A673 (cell line): ENCODE results near the gene PRKAG2.

Experiments used
- EZH2 ChIP-seq: fragments of 200-600 bp; sonication (generic); IDR thresholded peaks from 2 replicates; pipeline ENCODE4 v1.6.1; 2017; ENCODE audit warnings: borderline replicate concordance, low read depth, mild to moderate bottlenecking, mixed read lengths, antibody characterized with exemption, low read length; ENCODE audit not compliant: poor library complexity, severe bottlenecking
- TF ChIP-seq, protein P1 (sequence below): fragments of 300-800, 200-600 bp; sonication (generic); conservative IDR thresholded peaks from 2 replicates; pipeline ENCODE4 v1.5.1; 2017; ENCODE audit warnings: low read depth, mild to moderate bottlenecking, antibody characterized with exemption, low read length, moderate library complexity, mixed read lengths

DNA sequence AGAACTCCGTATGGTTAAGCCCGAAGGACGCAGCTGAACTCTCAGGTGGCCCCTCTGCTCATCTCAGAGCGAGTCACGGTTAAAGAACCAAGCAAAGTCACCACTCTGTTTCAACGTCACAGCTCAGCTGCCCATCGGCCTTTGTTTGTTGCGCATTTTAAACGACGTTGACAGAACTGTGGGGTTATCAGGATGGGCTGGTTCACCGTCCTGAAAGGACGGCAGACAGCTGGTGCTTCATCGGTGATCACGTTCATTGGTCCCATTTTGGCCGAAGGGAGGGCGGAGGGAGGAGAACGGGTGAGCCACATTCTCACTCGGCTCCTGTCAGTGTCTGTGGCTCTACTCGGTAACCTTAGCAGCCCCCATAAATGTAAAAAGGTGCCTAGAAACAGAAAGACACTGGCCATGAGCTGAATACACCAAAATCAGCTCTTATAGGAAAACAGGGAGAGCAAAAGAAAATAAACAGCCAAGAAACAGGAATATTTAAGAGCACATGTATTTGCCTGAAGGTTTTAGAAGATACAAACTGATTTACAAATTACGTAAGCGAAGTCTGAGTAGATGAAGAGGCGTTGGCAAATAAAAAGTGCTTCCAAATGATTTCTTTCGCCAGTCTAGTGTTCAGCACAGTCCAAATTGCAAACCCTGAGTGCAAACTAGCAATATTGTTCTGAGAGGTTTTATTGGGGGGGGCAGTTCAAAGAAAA is 8.4 kb downstream of the PRKAG2 start:
- TF ChIP-seq, protein P1, sequence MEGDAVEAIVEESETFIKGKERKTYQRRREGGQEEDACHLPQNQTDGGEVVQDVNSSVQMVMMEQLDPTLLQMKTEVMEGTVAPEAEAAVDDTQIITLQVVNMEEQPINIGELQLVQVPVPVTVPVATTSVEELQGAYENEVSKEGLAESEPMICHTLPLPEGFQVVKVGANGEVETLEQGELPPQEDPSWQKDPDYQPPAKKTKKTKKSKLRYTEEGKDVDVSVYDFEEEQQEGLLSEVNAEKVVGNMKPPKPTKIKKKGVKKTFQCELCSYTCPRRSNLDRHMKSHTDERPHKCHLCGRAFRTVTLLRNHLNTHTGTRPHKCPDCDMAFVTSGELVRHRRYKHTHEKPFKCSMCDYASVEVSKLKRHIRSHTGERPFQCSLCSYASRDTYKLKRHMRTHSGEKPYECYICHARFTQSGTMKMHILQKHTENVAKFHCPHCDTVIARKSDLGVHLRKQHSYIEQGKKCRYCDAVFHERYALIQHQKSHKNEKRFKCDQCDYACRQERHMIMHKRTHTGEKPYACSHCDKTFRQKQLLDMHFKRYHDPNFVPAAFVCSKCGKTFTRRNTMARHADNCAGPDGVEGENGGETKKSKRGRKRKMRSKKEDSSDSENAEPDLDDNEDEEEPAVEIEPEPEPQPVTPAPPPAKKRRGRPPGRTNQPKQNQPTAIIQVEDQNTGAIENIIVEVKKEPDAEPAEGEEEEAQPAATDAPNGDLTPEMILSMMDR = no peak
- no peak for TF ChIP-seq EZH2
